ENCODE measurements around the gene SEPTIN5.

The SEPTIN5 gene

GRCh38 chr22:19705181-19705934, 8.9 kb upstream of the SEPTIN5 start:
- DNase-seq (ENCODE audit: low spot score): no peak

GRCh38 chr22:19706661-19707151, 7.6 kb upstream of the SEPTIN5 start:
- DNase-seq (ENCODE audit: low spot score): no peak

- no peak for DNase-seq (ENCODE audit: low spot score)
Observed at GRCh38 chr22:19707347-19708290, 6.7 kb upstream of the SEPTIN5 start.

GRCh38 chr22:19708321-19709011, 5.8 kb upstream of the SEPTIN5 start:
- no peak for DNase-seq (ENCODE audit: low spot score)

- DNase-seq (ENCODE audit: low spot score): no peak
Observed at GRCh38 chr22:19709063-19709769, 5.1 kb upstream of the SEPTIN5 start.

GRCh38 chr22:19710020-19710768, 4.1 kb upstream of the SEPTIN5 start:
- DNase-seq (ENCODE audit: low spot score): no peak

GRCh38 chr22:19710769-19711106, 3.6 kb upstream of the SEPTIN5 start:
- no peak for DNase-seq (ENCODE audit: low spot score)

- DNase-seq (ENCODE audit: low spot score): no peak
Observed at GRCh38 chr22:19713245-19713644, 1.1 kb upstream of the SEPTIN5 start.

GRCh38 chr22:19713650-19714311, 522 bp upstream of the SEPTIN5 start:
- DNase-seq (ENCODE audit: low spot score): no peak

- no peak for DNase-seq (ENCODE audit: low spot score)
Observed at GRCh38 chr22:19715188-19715930, 1.1 kb downstream of the SEPTIN5 start.

GRCh38 chr22:19716041-19716828, 1.9 kb downstream of the SEPTIN5 start:
- no peak for DNase-seq (ENCODE audit: low spot score)

GRCh38 chr22:19716829-19717105, 2.5 kb downstream of the SEPTIN5 start:
- DNase-seq (ENCODE audit: low spot score): no peak

GRCh38 chr22:19717181-19717580, 2.9 kb downstream of the SEPTIN5 start:
- no peak for DNase-seq (ENCODE audit: low spot score)

- peak; percentile 54 for DNase-seq (ENCODE audit: low spot score)
Observed at GRCh38 chr22:19717691-19718455, 3.6 kb downstream of the SEPTIN5 start.

GRCh38 chr22:19718456-19719049, 4.2 kb downstream of the SEPTIN5 start:
- no peak for DNase-seq (ENCODE audit: low spot score)

- DNase-seq (ENCODE audit: low spot score): no peak
Observed at GRCh38 chr22:19719050-19719482, 4.8 kb downstream of the SEPTIN5 start.

GRCh38 chr22:19719488-19720021, 5.3 kb downstream of the SEPTIN5 start:
- no peak for DNase-seq (ENCODE audit: low spot score)

Data from Ammon's horn (tissue), 1 donor.